NCI-H748 (cell line): ENCODE measurements around the gene LPAR1.

Experiments
- DNase-seq: peaks from one replicate; lab custom pipeline; 2025; ENCODE audit not compliant: unreplicated experiment; lab: John Stamatoyannopoulos, UW

The LPAR1 gene

DNA sequence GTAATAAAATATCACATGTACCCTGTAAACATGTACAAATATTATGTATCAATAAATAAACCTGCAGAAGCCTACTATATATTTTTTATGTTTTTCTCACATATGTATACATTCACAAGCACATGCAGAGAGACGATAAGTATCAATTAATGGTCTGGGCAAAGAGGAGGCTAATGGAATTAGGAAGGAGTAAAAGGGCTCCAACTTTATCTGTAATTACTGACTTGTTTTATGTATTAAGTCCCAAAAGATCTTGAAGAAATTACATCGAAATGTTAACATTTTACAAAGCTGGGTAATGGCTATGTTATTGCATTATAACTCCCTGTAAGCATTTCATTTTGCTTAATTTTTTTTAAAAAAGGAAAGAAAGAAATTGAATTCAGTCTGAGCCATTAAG lies 78.0 kb downstream of the LPAR1 start:
- no peak for DNase-seq

- no peak for DNase-seq
These were observed 79.4 kb downstream of the LPAR1 start for GRCh38 chr9:110958847-110959246.

DNA sequence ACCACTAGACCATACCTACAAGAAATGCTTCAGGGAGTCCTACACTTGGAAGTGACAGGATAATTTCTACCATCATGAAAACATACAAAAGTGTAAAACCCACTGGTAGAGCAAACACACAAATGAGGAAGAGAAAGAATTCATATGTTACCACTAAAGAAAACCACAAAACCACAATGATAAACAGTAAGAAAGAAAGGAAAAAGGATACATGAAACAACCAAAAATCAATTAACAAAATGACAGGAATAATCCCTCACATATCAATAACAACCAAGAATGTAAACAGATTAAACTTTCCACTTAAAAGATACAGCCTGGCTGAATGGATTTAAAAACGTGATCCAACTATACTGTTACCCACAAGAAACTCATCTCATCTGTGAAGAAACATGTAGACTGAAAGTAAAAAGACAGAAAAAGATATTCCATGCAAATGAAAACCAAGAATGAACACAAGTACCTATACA lies 83.4 kb downstream of the LPAR1 start:
- no peak for DNase-seq

GRCh38 chr9:110952540-110952859 lies 85.8 kb downstream of the LPAR1 start:
- DNase-seq = no peak

DNA sequence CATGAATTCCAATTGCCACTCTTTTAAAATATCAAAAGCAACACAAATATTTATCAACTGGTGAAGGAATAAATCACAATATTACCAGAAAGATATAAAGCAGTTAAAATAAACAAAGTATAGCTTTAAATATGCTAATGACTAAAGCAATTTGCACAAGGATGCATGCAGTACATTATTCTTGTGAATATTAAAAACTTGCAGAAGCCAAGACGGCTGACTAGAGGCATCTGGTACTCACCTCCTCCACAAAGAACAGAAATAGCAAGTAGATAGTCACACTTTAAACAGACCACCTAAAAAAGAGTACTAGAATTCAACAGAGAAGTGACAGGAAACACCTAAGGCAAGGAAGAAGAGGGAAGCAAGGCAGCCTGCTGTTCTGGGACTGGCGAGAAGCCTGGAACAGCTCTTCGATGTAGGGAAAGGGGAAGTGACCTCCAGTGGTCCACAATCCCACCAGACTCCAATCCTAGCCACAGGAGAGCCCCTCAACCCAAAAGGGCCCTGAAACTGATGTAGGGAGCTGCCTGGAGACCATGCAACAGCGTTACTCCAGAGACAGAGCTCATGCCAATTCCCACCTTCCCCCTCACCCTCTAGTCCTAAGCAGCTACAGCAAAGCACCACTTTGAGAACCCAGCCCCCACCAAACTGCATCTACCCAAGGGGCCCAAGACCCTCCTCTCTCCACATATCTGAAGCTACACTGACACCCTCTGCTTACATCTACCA lies 86.3 kb downstream of the LPAR1 start:
- no peak for DNase-seq

- no peak for DNase-seq
These were observed 88.1 kb downstream of the LPAR1 start for GRCh38 chr9:110950041-110950645.

DNA sequence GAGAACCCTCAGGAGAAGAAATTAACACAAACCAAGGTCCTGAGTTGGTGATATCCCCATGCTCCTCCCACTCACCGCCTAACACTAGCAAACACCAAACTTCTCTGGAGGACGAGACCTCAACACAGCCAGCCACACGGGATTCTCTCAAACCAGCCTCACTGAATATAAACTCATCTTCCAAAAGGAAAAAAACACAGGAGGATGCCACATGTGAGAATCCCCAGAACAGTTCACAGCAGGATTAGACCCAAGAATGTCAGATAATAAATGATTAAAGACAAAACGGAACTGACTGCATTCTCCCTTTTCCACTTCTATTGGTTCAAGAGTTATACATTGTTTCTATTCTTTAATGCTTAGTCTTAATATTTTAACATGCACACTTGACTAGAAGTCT lies 89.2 kb downstream of the LPAR1 start:
- DNase-seq = no peak

- DNase-seq = no peak
These were observed 90.7 kb downstream of the LPAR1 start for GRCh38 chr9:110947491-110948044.

DNA sequence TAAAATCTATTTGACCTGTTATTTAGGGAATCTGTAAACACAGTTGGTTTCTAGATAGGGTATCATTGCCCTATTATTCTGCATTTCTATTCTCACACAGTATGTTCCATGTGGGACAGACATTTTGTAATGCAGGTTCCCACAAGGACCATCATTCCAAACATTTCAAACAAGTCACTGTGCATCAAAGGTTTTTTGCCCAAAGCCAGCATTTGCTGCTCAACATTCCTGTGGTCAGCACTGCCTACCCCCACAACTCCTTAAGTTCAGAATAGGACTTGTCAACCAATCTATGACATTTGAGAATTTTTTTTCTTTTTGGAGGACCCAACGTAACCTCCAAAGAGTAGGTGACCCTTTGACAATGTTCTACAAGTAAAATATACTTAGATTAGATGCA lies 95.7 kb downstream of the LPAR1 start:
- no peak for DNase-seq

- no peak for DNase-seq
These were observed 97.2 kb downstream of the LPAR1 start for GRCh38 chr9:110940951-110941557.

- DNase-seq = no peak
These were observed 98.7 kb downstream of the LPAR1 start for GRCh38 chr9:110939573-110939972.

- no peak for DNase-seq
These were observed 99.2 kb downstream of the LPAR1 start for GRCh38 chr9:110939047-110939446.

DNA sequence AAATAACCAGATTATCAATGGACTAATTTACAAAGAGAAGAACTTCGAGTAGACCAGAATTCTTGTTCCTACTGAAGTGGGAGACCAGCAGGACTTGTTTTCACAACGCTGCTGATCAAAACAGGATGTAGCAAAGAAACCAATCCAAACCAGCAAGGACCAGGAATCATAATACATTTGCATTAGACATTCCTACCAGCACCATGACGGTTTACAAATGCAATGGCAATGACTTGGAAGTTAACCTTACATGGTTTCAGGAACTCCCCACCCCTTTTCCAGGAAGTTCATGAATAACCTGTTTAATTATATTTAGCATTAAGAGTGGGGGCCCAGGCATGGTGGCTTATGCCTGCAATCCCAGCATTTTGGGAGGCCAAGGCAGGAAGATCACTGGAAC lies 100.0 kb downstream of the LPAR1 start:
- peak; percentile 3 for DNase-seq

- DNase-seq = no peak
These were observed 101.4 kb downstream of the LPAR1 start for GRCh38 chr9:110936719-110937452.

DNA sequence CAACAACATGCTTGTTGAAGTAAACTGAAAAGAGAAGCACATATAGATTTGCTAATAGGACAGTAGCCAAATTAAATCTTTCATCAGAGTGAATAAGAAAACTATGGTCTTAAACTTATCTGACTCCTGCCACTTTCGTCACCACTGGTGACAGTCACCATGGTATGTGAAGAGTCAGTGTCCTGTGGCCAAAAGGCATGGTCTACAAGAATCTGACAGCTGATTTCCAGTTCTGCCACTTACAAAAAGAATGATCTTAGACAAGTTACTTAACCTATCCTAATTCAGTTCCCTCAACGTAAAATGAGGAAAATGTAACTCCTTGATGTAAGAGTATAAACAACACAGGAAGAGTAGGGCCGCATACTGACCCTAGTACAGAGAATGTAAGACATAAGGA lies 102.0 kb downstream of the LPAR1 start:
- DNase-seq = no peak

DNA sequence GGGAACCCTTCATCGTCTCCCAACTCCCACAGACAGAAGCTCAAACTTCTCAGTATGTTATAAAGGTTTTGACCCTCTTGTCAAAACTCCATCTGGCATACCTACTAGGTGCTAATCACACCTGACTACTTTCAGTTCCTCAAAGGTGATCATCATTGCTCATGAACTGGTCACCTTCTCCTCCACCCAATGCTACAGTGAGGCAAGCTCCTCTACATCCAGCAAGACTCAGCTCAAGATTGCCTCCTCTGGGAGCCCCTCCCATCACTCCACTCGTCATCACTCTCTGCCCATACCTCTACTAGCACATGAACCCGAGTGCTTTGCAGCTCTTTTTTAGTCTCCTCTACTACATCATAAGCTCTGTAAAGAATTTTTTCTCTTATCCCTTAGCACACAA lies 102.4 kb downstream of the LPAR1 start:
- no peak for DNase-seq

- no peak for DNase-seq
These were observed 104.8 kb downstream of the LPAR1 start for GRCh38 chr9:110933350-110934001.

GRCh38 chr9:110932863-110933262 lies 105.4 kb downstream of the LPAR1 start:
- DNase-seq = no peak

DNA sequence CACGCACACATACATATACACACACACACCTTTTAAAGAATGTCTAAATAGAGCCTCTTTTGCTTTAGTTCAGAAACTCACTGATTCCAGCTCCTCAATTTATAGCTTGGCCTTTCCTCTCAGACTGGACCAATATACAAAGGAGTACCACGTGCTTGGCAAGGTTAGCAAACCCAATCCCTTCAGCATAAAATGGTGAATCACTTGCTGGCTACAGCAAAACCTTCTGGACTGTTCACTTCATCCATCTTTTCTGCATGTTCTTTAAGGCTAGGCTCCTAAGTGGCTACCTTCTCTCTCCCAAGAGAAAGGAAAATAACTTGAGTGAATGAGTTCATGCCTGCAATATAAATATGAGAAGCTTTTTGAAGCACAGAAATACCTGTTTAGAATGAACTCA lies 109.7 kb downstream of the LPAR1 start:
- no peak for DNase-seq

DNA sequence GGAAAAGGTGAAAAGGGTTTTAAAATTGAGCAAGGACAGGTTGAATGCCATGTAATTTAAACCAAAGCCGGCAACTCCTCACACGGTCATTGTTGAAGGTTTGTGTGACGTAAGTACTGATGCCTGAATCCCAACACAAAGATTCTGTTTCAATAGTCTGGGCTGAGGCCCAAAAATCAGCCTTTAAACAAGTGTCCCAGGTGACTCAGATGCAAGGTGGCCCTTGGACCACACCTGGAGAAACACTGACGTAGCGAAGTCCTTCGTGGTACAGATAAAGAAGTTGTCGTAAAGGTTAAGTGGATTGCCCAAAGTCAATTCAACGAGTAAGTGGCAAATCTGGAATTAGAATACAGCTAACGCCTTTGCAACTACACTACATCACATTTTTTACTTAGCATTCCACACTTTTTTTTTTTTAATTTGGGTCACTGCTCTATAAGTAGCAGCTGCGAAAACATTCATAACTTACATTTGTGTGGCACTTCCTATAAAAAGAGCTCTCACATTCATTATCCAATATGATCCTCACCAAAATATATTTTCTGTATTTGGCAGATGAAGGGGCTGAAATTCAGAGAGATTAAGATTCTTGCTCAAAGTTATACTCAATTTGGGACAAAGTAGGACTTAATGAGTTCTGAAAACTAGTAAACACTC lies 111.3 kb downstream of the LPAR1 start:
- DNase-seq = no peak

DNA sequence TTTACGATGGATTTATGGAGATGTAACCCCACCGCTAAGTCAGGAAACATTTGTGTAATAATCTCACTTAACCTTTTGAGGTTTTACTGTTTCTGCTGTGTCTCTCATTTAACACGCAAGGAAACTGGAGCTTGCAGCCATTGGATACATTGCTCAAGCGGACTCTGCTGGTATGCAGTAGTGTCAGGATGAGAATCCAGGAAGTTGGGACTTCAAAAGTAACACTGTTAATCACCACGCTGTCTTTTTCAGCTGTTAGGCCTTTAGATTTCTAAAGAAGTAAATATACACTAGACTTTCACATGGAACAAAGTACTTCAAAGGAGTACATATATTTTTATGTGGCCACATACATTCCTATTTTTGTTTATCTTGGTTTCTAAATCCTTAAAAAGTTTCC lies 114.7 kb downstream of the LPAR1 start:
- DNase-seq = no peak
